Erythroblast (primary cell): ENCODE data around the gene IDNK.

ENCODE experiments used
- GATA1 ChIP-seq: IDR thresholded peaks from 2 replicates; pipeline ENCODE4 v1.6.1; 2011; ENCODE audit warnings: low read depth, mild to moderate bottlenecking, control low read depth, low read length, moderate library complexity
- POLR2A ChIP-seq: IDR thresholded peaks from 2 replicates; pipeline ENCODE4 v1.6.1; 2011; ENCODE audit warnings: mild to moderate bottlenecking, low read length

DNA sequence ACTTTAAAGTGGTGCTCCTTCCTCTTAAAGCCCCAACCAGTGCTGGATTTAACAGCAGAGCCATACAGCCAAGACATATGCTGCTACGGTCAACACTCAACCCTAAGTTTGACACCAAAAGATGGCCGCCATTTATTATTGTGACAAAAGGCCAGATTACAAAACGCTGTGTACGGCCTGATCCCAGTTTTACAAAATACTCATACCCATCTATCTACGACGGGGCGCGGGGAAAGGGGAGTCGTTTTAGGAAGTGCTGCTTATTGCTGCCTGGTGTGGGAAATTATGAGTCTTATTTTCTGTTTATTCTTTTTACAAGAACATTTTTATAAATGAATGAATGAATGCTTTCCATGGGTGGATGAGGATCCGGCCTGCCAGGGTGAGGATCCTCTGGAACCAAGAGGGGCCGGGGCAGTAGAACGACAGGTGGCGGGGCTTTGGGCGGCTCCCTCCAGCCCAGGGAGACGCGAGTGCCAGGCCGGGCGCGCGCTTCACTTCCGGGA lies 457 bp upstream of the IDNK start:
- TF ChIP-seq POLR2A, result no peak
- TF ChIP-seq GATA1, result no peak
